Vagina (tissue), 2 donors: Measurements from ENCODE around the gene NEO1. TPM values are rescaled to one million over a fixed set of nuclear protein-coding genes. Genes with fewer than 3 reads are reported as not detected.

Experiments used
- DNase-seq, 2 donors: peaks; one replicate each; pipeline ENCODE4 v3.0.0-alpha.2; 2017; ENCODE audit errors: extremely low spot score in 2 of 2
- H3K27ac ChIP-seq: fragments of 200-600 bp; sonication (generic); one replicate; pipeline ENCODE4 v1.5.1; 2019
- H3K27me3 ChIP-seq: fragments of 200-600 bp; sonication (generic); one replicate; pipeline ENCODE4 v1.5.1; 2019
- H3K36me3 ChIP-seq, 2 donors: fragments of 200-600 bp; sonication (generic); one replicate each; pipeline ENCODE4 v1.5.1; 2017 to 2019
- H3K4me1 ChIP-seq: fragments of 200-600 bp; sonication (generic); one replicate; pipeline ENCODE4 v1.5.1; 2019
- H3K4me3 ChIP-seq, 2 donors: fragments of 200-600 bp; sonication (generic); 1 replicate in 1 of 2; 2 replicates in 1 of 2; pipeline ENCODE4 v1.5.1; 2016 to 2019
- H3K9me3 ChIP-seq: fragments of 200-600 bp; sonication (generic); one replicate; pipeline ENCODE4 v1.5.1; 2019
- POLR2A ChIP-seq, 2 donors: fragments of 450-650 bp; IDR thresholded peaks; one replicate each; pipeline ENCODE4 v1.6.1; 2017; ENCODE audit warnings: antibody characterized with exemption in 2 of 2, mild to moderate bottlenecking in 2 of 2, moderate library complexity in 2 of 2
- POLR2AphosphoS5 ChIP-seq, 2 donors: sonication (generic); formaldehyde crosslinking; IDR thresholded peaks; one replicate each; pipeline ENCODE4 v1.9.0; 2017; ENCODE audit warnings: antibody characterized with exemption in 2 of 2, mild to moderate bottlenecking in 2 of 2, low read depth in 1 of 2; ENCODE audit not compliant: insufficient read depth in 1 of 2
- intact Hi-C: fragments of 100-400 bp; cut with DNase I; formaldehyde crosslinking; loops from one replicate; pipeline ENCODE4 v1.15.1; 2023
- total RNA-seq: library from RNA; depleted of rRNA; stranded (reverse); fragments of >200 nt; gene quantifications from one replicate; pipeline ENCODE4 v1.2.3, GENCODE V29; 2016
- TF ChIP-seq, protein P1 (sequence below), 3 experiments: fragments of 450-650 bp in 2 of 3; fragments of 200-600 bp in 1 of 3; sonication (generic) in 1 of 3; IDR thresholded peaks; one replicate each; pipeline ENCODE4 v1.5.1; 2017 to 2019; ENCODE audit warnings: antibody characterized with exemption in 3 of 3, mild to moderate bottlenecking in 2 of 3, moderate library complexity in 2 of 3

The NEO1 gene
- total RNA-seq, 1 donor from 2014 or later: 21.9 TPM

DNA sequence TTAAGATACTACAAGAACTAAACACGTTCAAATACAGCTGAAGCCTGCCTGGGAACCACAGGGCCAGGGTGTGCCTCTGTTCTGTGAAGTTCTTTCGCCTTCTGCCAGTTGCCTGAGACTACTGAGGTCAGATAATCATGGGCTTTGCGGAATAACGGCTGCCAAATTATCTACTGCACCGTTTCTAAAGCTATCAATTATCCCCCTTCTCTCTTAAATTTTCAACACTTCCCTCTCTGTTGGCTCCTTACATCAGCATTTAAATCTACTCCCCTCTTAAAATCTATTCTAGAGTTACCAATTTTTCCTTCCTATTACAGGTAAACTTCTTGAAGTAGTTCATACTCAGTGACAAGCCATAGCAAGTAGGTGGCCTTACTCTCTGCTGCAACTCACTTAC, 6.2 kb upstream of the NEO1 start:
- intact Hi-C loops: no loop called here
- no peaks in the 10 kb centered on the region for H3K36me3 ChIP-seq
- no peaks in the 10 kb centered on the region for H3K9me3 ChIP-seq
- H3K27ac ChIP-seq: no peak overlapping the region
- no peak for TF ChIP-seq POLR2A (IDR thresholded peaks at IDR 0.05)
- TF ChIP-seq, protein P1, sequence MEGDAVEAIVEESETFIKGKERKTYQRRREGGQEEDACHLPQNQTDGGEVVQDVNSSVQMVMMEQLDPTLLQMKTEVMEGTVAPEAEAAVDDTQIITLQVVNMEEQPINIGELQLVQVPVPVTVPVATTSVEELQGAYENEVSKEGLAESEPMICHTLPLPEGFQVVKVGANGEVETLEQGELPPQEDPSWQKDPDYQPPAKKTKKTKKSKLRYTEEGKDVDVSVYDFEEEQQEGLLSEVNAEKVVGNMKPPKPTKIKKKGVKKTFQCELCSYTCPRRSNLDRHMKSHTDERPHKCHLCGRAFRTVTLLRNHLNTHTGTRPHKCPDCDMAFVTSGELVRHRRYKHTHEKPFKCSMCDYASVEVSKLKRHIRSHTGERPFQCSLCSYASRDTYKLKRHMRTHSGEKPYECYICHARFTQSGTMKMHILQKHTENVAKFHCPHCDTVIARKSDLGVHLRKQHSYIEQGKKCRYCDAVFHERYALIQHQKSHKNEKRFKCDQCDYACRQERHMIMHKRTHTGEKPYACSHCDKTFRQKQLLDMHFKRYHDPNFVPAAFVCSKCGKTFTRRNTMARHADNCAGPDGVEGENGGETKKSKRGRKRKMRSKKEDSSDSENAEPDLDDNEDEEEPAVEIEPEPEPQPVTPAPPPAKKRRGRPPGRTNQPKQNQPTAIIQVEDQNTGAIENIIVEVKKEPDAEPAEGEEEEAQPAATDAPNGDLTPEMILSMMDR (IDR thresholded peaks at IDR 0.05): no peak
- H3K4me3 ChIP-seq: no peak overlapping the region
- no peaks in the 10 kb centered on the region for H3K4me1 ChIP-seq
- no peak for DNase-seq
- H3K27me3 ChIP-seq: no peaks in the 10 kb centered on the region

DNA sequence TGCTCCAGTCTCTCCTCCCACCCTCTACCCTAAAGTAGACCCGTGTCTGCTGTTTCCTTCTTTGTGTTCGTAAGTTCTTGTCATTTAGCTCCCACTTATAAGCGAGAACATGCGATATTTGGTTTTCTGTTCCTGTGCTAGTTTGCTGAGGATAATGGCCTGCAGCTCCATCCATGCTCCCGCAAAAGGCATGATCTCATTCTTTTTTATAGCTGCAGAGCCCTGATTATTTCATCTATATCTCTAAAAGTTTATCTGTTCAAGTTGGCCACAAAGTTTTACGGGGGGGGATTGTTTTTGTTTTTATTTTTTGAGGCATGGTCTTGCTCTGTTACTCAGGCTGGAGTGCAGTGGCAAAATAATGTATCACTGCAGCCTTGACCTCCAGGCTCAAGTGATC, 4.4 kb upstream of the NEO1 start:
- Histone ChIP-seq H3K9me3 (no peaks in the 10 kb centered on the region), H3K36me3 (no peaks in the 10 kb centered on the region), H3K4me3 (no peak overlapping the region), H3K4me1 (no peaks in the 10 kb centered on the region), H3K27me3 (no peaks in the 10 kb centered on the region), H3K27ac (no peak overlapping the region)
- TF ChIP-seq POLR2AphosphoS5 (IDR thresholded peaks at IDR 0.05; ENCODE audit: insufficient read depth in 1 of 2, low read depth in 1 of 2) (no peak), POLR2A (IDR thresholded peaks at IDR 0.05) (no peak)
- TF ChIP-seq, protein P1 (IDR thresholded peaks at IDR 0.05): no peak
- DNase-seq: no peak
- intact Hi-C loops: no loop called here

DNA sequence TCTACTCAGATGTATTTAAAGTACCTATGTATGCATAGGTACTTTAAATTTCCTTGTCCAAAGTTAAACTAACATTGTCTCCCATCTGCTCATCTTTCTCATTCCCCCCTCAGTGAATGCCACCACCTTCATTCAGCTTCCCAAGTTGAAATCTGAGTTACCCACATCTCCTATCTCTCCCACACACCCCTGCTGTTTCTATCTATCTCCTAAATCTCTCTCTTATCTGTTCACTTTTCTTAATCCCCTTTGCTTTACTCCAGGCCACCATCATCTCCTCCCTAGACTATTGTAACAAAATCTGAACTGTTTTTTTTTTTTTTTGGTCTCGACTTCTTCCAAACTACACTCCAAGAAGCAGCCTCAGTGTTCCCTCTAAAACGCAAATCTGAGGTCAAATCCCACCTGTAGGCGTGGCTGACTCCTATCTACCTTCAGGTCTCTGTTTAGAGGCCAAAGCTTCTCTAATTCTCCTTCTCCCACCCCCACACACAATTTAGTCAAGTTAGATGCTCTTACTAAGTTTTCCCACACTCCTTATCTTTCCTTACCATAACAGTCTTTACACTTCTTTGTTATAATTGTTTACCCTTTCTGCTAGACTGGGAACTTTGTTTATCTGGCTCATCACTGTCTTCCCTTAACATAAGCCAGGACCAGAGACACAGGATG, 3.5 kb upstream of the NEO1 start:
- H3K36me3 ChIP-seq: no peaks in the 10 kb centered on the region

DNA sequence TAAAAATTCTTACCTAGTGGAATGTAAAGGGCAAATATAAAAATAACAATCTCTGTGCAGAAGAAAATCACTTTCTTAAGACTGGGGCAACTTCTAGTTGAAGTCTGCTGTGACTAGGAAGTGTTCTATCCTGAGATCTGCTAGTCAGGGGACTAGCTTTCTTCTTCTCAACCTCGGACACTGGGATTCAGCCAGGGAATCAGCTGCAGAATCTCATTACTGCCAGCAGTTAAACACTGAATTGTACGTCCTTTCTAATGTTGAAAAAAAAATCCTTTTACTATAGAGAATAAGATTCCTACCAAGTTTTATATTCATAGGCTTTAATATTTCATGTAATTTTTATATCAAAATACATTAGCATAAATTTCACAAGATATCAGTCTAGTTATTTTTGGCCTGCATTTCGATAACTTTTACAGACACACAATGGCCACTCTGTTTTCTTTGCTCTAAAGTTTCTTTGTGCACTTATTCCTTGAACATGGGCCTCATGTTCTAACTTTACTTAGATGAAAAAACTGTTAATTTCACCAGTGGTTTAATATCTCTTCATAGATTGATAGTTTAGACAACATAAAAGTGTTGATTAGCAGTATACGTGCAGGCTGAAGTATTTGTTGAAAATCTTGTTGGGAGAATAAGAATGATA, 2.6 kb upstream of the NEO1 start:
- Histone ChIP-seq H3K36me3 (no peaks in the 10 kb centered on the region), H3K27me3 (no peaks in the 10 kb centered on the region), H3K27ac (no peak overlapping the region), H3K4me1 (peaks cover 15% of the 10 kb centered on the region), H3K4me3 (no peak overlapping the region), H3K9me3 (no peaks in the 10 kb centered on the region)
- intact Hi-C loops: loop anchor here (10.0 kb wide), 1 partner anchor 75 kb away; no protein-coding TSS in a partner anchor
- TF ChIP-seq POLR2AphosphoS5 (IDR thresholded peaks at IDR 0.05; ENCODE audit: insufficient read depth in 1 of 2, low read depth in 1 of 2) (no peak), POLR2A (IDR thresholded peaks at IDR 0.05) (no peak)
- TF ChIP-seq, protein P1 (IDR thresholded peaks at IDR 0.05): no peak
- no peak for DNase-seq

More for the DNA sequence above, 3.5 kb upstream of the NEO1 start:
- Histone ChIP-seq H3K4me3 (no peak overlapping the region), H3K27me3 (no peaks in the 10 kb centered on the region), H3K4me1 (peaks cover 6% of the 10 kb centered on the region), H3K9me3 (no peaks in the 10 kb centered on the region), H3K27ac (no peak overlapping the region)
- intact Hi-C loops: no loop called here
- TF ChIP-seq POLR2A (IDR thresholded peaks at IDR 0.05): no peak
- TF ChIP-seq, protein P1 (IDR thresholded peaks at IDR 0.05): no peak
- no peak for TF ChIP-seq POLR2AphosphoS5 (IDR thresholded peaks at IDR 0.05; ENCODE audit: insufficient read depth in 1 of 2, low read depth in 1 of 2)
- no peak for DNase-seq
